Body of pancreas (tissue), 4 donors: ENCODE measurements around the gene ZNF512B.

Experiments used
- CTCF ChIP-seq, 7 experiments: fragments of 450-650 bp in 4 of 7; fragments of 200-600 bp in 3 of 7; sonication (generic) in 3 of 7; IDR thresholded peaks; one replicate each; pipeline ENCODE4 v1.5.1; 2016 to 2019; ENCODE audit warnings: antibody characterized with exemption in 7 of 7
- POLR2A ChIP-seq, 3 donors: fragments of 450-650 bp; IDR thresholded peaks; one replicate each; pipeline ENCODE4 v1.6.1; 2016; ENCODE audit warnings: antibody characterized with exemption in 3 of 3, mild to moderate bottlenecking in 2 of 3

- TF ChIP-seq POLR2A (IDR thresholded peaks at IDR 0.05) = no peak
- TF ChIP-seq CTCF (IDR thresholded peaks at IDR 0.05) = no peak
Measured at GRCh38 chr20:63977739-63978276, 8.1 kb upstream of the ZNF512B start.
